ENCODE measurements around the gene HNRNPA1. TPM values are rescaled to one million over a fixed set of nuclear protein-coding genes. Genes with fewer than 3 reads are reported as not detected.
A peak's percentile ranks its signal among the peaks of the same experiment; 100 is the strongest.

The HNRNPA1 gene
- total and polyA plus RNA-seq, 2 of the 4 experiments (the other 2 are of a cell fraction) = 747 to 1,409 TPM

GRCh38 chr12:54286042-54287030, 5.8 kb downstream of the HNRNPA1 start:
- no peak overlapping the region for H2BK15ac ChIP-seq (ENCODE audit: low read depth, low read length)
- H3K4me2 ChIP-seq (ENCODE audit: low read depth, low read length) = no peak overlapping the region; the same call in 1 of the 2 replicates
- H3K23ac ChIP-seq (ENCODE audit: low read depth, low read length) = peak overlapping the region; percentile 7; the same call in 1 of the 2 replicates
- no peaks in the 10 kb centered on the region for H3K27me3 ChIP-seq (ENCODE audit: control insufficient read depth, insufficient read depth, low read length)
- H4K91ac ChIP-seq (ENCODE audit: insufficient read depth, low read depth, low read length) = no peak overlapping the region
- no peaks in the 10 kb centered on the region for H3K9me1 ChIP-seq (ENCODE audit: insufficient read depth, low read length)
- intact Hi-C loops (cut with micrococcal nuclease) = loop anchor here (5.0 kb wide), 1 partner anchor 34 kb away; no protein-coding TSS in a partner anchor
- H4K5ac ChIP-seq (ENCODE audit: low read depth, low read length) = no peak overlapping the region
- in situ Hi-C loops (cut with MboI; ENCODE audit: low sequenced_read_pairs) = no loop called here
- no peak for ATAC-seq (ENCODE audit: low read depth)
- H3K4ac ChIP-seq (ENCODE audit: low read depth, low read length) = no peak overlapping the region
- H3K4me3 ChIP-seq (ENCODE audit: insufficient read depth, low read depth, low read length) = no peak overlapping the region
- DNase-seq = no peak
- no peak overlapping the region for H3K18ac ChIP-seq (ENCODE audit: low read depth, low read length)
- no peak overlapping the region for H2BK5ac ChIP-seq (ENCODE audit: low read depth, low read length, poor library complexity, severe bottlenecking)
- H3K14ac ChIP-seq (replicated peaks; ENCODE audit: low read depth, low read length) = no peak overlapping the region
- ChIA-PET CTCF (interaction anchor here (0.7 to 0.9 kb wide), 2 partner anchors 34 to 38 kb away, joined by 4 read pairs; partner anchors contain the start of gene COPZ1), POLR2A (ENCODE audit: unreplicated experiment) (interaction anchor here (0.8 to 0.9 kb wide), 2 partner anchors 39 to 73 kb away, joined by 4 to 5 read pairs; partner anchors contain the start of gene COPZ1)
- H3K79me1 ChIP-seq (ENCODE audit: low read depth in 1 of 2, low read length in 2 of 2) = peaks cover 12 to 29% of the 10 kb centered on the region in 2 experiments
- no peak overlapping the region for H3K56ac ChIP-seq (ENCODE audit: extremely low read depth, insufficient read depth, low read length)
- H2AK9ac ChIP-seq (replicated peaks; ENCODE audit: low read depth, low read length, poor library complexity) = no peak overlapping the region
- H2BK20ac ChIP-seq (ENCODE audit: low read depth, low read length) = no peak overlapping the region
- peaks cover 42% of the 10 kb centered on the region for H3K36me3 ChIP-seq (ENCODE audit: control insufficient read depth, insufficient read depth, low read length)
- no TSS peak for BruUV-seq (replicated peaks)
- WGBS, 2 experiments (ENCODE audit: extremely low coverage in 2 of 2, insufficient read length in 1 of 2) = 69% methylated on average over 3 of the region's 12 CpGs; no CpG with 5 or more reads in 1 of the 2 experiments
- no peak overlapping the region for H4K8ac ChIP-seq (ENCODE audit: low read depth in 2 of 2, low read length in 2 of 2)
- H3K4me1 ChIP-seq (ENCODE audit: control insufficient read depth, insufficient read depth, low read length) = no peaks in the 10 kb centered on the region
- peak overlapping the region; percentile 55; the same call in 1 of the 2 replicates for H3K9ac ChIP-seq (ENCODE audit: low read depth, low read length)
- dilution Hi-C loops (cut with HindIII; ENCODE audit: low sequenced_read_pairs, unreplicated experiment) = no loop called here
- H3K9me3 ChIP-seq (ENCODE audit: control insufficient read depth, insufficient read depth, low read length) = no peaks in the 10 kb centered on the region
- H2AK5ac ChIP-seq (ENCODE audit: low read depth, low read length) = no peak overlapping the region
- TF ChIP-seq SMC3 (IDR thresholded peaks at IDR 0.05; ENCODE audit: low read depth, low read length) (no peak), USF2 (IDR thresholded peaks at IDR 0.05; ENCODE audit: low read depth, low read length) (no peak), MAZ (IDR thresholded peaks at IDR 0.05; ENCODE audit: borderline replicate concordance, low read depth, low read length) (no peak), RCOR1 (IDR thresholded peaks at IDR 0.05; ENCODE audit: insufficient replicate concordance, low read length) (no peak), MXI1 (IDR thresholded peaks at IDR 0.05; ENCODE audit: borderline replicate concordance, low read depth, low read length) (no peak), POLR2A (IDR thresholded peaks at IDR 0.05; ENCODE audit: low read depth, low read length) (peak; percentile 35), FOS (IDR thresholded peaks at IDR 0.05; ENCODE audit: low read depth, low read length) (no peak)
- no peak overlapping the region for H2BK120ac ChIP-seq (ENCODE audit: low read depth, low read length)
- no peak overlapping the region for H2AFZ ChIP-seq (replicated peaks; ENCODE audit: low read length, poor library complexity)
- peaks cover 78% of the 10 kb centered on the region for H4K20me1 ChIP-seq (ENCODE audit: insufficient read depth, low read length)
- no peak overlapping the region for H3K27ac ChIP-seq (ENCODE audit: insufficient read depth, low read length)

Measured in IMR-90 (cell line).